ENCODE data around the gene GTF2F1.
"Not testable (repeated sequence)": the region's sequence is repeated elsewhere in the genome, so short reads cannot be mapped to it uniquely, and the experiment has no call there.

Gene GTF2F1

GRCh38 chr19:6373096-6373812, 19.7 kb downstream of the GTF2F1 start:
- intact Hi-C loops (cut with DNase I; ENCODE audit: low total_unique reads), result loop anchor here (2.0 to 10.0 kb wide), 2 partner anchors 52 to 362 kb away; partner anchors contain the start of genes GPR108, KHSRP and TRIP10
- no peaks in the 10 kb centered on the region for H3K9me3 ChIP-seq
- DNase-seq, result peak; percentile 99

GRCh38 chr19:6372594-6373095, 20.3 kb downstream of the GTF2F1 start, which contains the start of gene ALKBH7:
TSS of gene ALKBH7 (plus strand) at chr19:6372794. CDS start at chr19:6372821, 27 bp downstream.
- no peaks in the 10 kb centered on the region for H3K9me3 ChIP-seq
- DNase-seq, result peak; percentile 100
- intact Hi-C loops (cut with DNase I; ENCODE audit: low total_unique reads), result loop anchor here (2.0 to 10.0 kb wide), 2 partner anchors 52 to 362 kb away; partner anchors contain the start of genes GPR108, KHSRP and TRIP10
- no peak for TF ChIP-seq CTCF (IDR thresholded peaks at IDR 0.05)
- peak within 1 kb of the TSS; percentile 76 to 88 for H3K4me3 ChIP-seq
- H3K36me3 ChIP-seq, result peaks cover 15 to 38% (median 18%) of the 10 kb centered on the region in 3 donors
- peak within 1 kb of the TSS; percentile 95 to 99 for H3K27ac ChIP-seq
- H3K27me3 ChIP-seq, result no peaks in the 10 kb centered on the region
- peaks cover 0 to 23% (median 16%) of the 10 kb centered on the region in 4 donors for H3K4me1 ChIP-seq

More at GRCh38 chr19:6373096-6373812, 19.7 kb downstream of the GTF2F1 start:
- TF ChIP-seq CTCF (IDR thresholded peaks at IDR 0.05), result no peak
- peak overlapping the region; percentile 95 to 99 for H3K27ac ChIP-seq
- H3K27me3 ChIP-seq, result no peaks in the 10 kb centered on the region
- H3K4me1 ChIP-seq, result peaks cover 0 to 28% (median 22%) of the 10 kb centered on the region in 4 donors
- H3K4me3 ChIP-seq, result peak overlapping the region; percentile 76 to 88
- peaks cover 9 to 32% (median 12%) of the 10 kb centered on the region in 3 donors for H3K36me3 ChIP-seq

- peaks cover 48 to 60% (median 54%) of the 10 kb centered on the region in 3 donors for H3K36me3 ChIP-seq
- H3K27ac ChIP-seq, result no peak overlapping the region
- intact Hi-C loops (cut with DNase I; ENCODE audit: low total_unique reads), result no loop called here
- H3K27me3 ChIP-seq, result no peaks in the 10 kb centered on the region
- no peak for TF ChIP-seq CTCF (IDR thresholded peaks at IDR 0.05)
- no peak for DNase-seq
- no peak overlapping the region for H3K4me3 ChIP-seq
- H3K9me3 ChIP-seq, result no peaks in the 10 kb centered on the region
- H3K4me1 ChIP-seq, result peaks cover 0 to 13% (median 9%) of the 10 kb centered on the region in 4 donors
These were observed 28.6 kb downstream of the GTF2F1 start for GRCh38 chr19:6364353-6364752.

GRCh38 chr19:6362351-6362801, 30.6 kb downstream of the GTF2F1 start:
- peaks cover 34 to 40% (median 34%) of the 10 kb centered on the region in 3 donors for H3K36me3 ChIP-seq
- no peaks in the 10 kb centered on the region for H3K27me3 ChIP-seq
- H3K27ac ChIP-seq, result peak overlapping the region; percentile 83 to 97
- TF ChIP-seq CTCF (IDR thresholded peaks at IDR 0.05), result no peak
- H3K4me1 ChIP-seq, result peaks cover 0 to 13% (median 9%) of the 10 kb centered on the region in 4 donors
- H3K9me3 ChIP-seq, result no peaks in the 10 kb centered on the region
- H3K4me3 ChIP-seq, result peak overlapping the region; percentile 76 to 98
- DNase-seq, result no peak
- intact Hi-C loops (cut with DNase I; ENCODE audit: low total_unique reads), result no loop called here

- Histone ChIP-seq H3K36me3 (peaks cover 30 to 36% (median 31%) of the 10 kb centered on the region in 3 donors), H3K4me3 (peak overlapping the region; percentile 76 to 98), H3K27ac (peak overlapping the region; percentile 83 to 97), H3K27me3 (no peaks in the 10 kb centered on the region), H3K9me3 (no peaks in the 10 kb centered on the region), H3K4me1 (peaks cover 0 to 13% (median 9%) of the 10 kb centered on the region in 4 donors)
- intact Hi-C loops (cut with DNase I; ENCODE audit: low total_unique reads), result no loop called here
- TF ChIP-seq CTCF (IDR thresholded peaks at IDR 0.05), result no peak
- DNase-seq, result no peak
These were observed 31.0 kb downstream of the GTF2F1 start for GRCh38 chr19:6362027-6362350.

- H3K4me1 ChIP-seq, result peaks cover 0 to 13% (median 9%) of the 10 kb centered on the region in 4 donors
- DNase-seq; intact Hi-C loops (cut with DNase I; ENCODE audit: low total_unique reads); H3K9me3 ChIP-seq; H3K27me3 ChIP-seq: not testable (repeated sequence)
- H3K27ac ChIP-seq, result peak overlapping the region; percentile 83 to 97
- peak overlapping the region; percentile 76 to 98 for H3K4me3 ChIP-seq
- H3K36me3 ChIP-seq, result peaks cover 18 to 25% (median 19%) of the 10 kb centered on the region in 3 donors
These were observed 32.1 kb downstream of the GTF2F1 start for GRCh38 chr19:6360857-6361216.

GRCh38 chr19:6360445-6360844, 32.5 kb downstream of the GTF2F1 start:
- H3K27me3 ChIP-seq; H3K27ac ChIP-seq; intact Hi-C loops (cut with DNase I; ENCODE audit: low total_unique reads); DNase-seq; H3K9me3 ChIP-seq; H3K4me3 ChIP-seq: not testable (repeated sequence)
- Histone ChIP-seq H3K4me1 (peaks cover 0 to 13% (median 9%) of the 10 kb centered on the region in 4 donors), H3K36me3 (peaks cover 14 to 21% (median 15%) of the 10 kb centered on the region in 3 donors)

All from tibial artery (tissue), 4 donors.